Measurements from ENCODE around the gene SPRR3.

DNA sequence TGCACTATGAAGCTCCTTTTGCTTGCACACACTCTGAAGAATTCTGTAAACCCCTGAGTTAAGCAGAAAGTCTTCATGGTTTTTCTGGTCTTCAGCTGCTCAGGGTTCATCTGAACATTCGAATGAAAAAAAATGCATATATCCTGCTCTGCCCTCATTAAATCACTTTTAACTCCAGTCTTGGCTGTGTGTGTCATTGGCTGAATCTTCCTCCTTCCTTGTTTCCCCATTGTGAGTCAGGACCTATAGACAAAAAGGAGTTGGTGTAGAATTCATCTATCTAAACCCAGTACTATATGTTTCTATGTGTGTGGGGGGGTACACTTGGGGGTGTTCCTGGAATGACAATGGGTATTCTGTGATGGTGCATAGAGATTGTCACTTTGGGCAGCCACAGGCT is 22.9 kb downstream of the SPRR3 start:
- TF ChIP-seq POLR2A (IDR thresholded peaks at IDR 0.05; ENCODE audit: extremely low read depth, insufficient read length) = no peak
- TF ChIP-seq, protein P1, sequence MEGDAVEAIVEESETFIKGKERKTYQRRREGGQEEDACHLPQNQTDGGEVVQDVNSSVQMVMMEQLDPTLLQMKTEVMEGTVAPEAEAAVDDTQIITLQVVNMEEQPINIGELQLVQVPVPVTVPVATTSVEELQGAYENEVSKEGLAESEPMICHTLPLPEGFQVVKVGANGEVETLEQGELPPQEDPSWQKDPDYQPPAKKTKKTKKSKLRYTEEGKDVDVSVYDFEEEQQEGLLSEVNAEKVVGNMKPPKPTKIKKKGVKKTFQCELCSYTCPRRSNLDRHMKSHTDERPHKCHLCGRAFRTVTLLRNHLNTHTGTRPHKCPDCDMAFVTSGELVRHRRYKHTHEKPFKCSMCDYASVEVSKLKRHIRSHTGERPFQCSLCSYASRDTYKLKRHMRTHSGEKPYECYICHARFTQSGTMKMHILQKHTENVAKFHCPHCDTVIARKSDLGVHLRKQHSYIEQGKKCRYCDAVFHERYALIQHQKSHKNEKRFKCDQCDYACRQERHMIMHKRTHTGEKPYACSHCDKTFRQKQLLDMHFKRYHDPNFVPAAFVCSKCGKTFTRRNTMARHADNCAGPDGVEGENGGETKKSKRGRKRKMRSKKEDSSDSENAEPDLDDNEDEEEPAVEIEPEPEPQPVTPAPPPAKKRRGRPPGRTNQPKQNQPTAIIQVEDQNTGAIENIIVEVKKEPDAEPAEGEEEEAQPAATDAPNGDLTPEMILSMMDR (IDR thresholded peaks at IDR 0.05; ENCODE audit: low read depth, low read length) = no peak

All from NB4 (cell line).